AG09309 (cell line): ENCODE measurements around the gene CACNA1C.

Experiments used
- DNase-seq: peaks from one replicate; pipeline ENCODE4 v3.0.0-alpha.2; 2010; ENCODE audit warnings: low read depth
- H3K4me3 ChIP-seq: 2 replicates; pipeline ENCODE4 v1.5.1; 2011; ENCODE audit warnings: mild to moderate bottlenecking, low read depth, low read length, moderate library complexity; ENCODE audit not compliant: control insufficient read depth
- TF ChIP-seq, protein P1 (sequence below): IDR thresholded peaks from 2 replicates; pipeline ENCODE4 v1.5.1; 2011; ENCODE audit warnings: mild to moderate bottlenecking, low read depth, low read length, inconsistent platforms; ENCODE audit not compliant: insufficient read depth, control insufficient read depth; ENCODE audit errors: missing control alignments

CACNA1C gene

DNA sequence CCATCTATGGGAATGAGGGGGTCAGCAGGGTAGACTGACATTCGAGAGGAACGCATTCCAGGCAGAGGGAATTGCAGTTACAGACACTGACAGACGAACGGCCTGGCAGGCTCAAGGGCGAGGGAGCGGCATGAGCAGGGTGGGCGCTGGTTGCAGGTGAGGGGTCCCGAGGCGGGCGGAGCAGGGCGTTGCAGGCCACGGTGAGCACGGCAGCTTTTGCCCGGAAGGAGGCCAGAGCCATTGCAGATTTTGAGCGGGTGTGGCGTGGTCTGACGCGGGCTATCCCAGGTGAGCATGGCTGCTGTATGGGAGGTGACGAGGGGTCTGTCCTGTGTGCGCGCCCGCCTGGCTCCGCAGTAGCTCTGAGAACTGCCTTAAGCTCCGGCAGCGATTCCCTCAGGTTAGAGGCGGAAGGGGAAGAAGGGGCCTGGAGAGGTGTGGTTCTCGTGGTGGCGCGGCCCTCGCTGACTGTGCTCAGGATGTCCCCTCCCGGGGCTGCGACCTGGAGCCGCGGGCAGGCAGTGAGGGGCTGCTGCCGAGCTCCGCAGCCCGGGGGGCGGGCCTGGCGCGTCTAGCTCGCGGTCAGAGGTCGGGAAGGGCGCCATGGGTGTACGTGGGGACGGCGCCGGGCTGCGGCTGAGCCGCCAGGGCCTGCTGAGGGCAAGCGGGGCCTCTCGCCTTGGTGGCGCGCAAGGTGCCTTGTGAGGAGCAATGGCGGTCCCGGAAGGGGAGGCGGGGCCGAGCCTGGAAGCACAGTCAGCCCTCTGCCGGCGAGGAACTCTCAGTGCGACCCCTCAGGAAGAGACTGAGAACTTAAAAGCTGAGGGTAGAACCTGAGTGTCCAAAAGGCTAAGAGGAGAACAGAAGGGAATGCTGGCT lies 177.1 kb downstream of the CACNA1C start:
- no peak for DNase-seq
- TF ChIP-seq, protein P1, sequence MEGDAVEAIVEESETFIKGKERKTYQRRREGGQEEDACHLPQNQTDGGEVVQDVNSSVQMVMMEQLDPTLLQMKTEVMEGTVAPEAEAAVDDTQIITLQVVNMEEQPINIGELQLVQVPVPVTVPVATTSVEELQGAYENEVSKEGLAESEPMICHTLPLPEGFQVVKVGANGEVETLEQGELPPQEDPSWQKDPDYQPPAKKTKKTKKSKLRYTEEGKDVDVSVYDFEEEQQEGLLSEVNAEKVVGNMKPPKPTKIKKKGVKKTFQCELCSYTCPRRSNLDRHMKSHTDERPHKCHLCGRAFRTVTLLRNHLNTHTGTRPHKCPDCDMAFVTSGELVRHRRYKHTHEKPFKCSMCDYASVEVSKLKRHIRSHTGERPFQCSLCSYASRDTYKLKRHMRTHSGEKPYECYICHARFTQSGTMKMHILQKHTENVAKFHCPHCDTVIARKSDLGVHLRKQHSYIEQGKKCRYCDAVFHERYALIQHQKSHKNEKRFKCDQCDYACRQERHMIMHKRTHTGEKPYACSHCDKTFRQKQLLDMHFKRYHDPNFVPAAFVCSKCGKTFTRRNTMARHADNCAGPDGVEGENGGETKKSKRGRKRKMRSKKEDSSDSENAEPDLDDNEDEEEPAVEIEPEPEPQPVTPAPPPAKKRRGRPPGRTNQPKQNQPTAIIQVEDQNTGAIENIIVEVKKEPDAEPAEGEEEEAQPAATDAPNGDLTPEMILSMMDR, result no peak
- H3K4me3 ChIP-seq, result no peak overlapping the region

DNA sequence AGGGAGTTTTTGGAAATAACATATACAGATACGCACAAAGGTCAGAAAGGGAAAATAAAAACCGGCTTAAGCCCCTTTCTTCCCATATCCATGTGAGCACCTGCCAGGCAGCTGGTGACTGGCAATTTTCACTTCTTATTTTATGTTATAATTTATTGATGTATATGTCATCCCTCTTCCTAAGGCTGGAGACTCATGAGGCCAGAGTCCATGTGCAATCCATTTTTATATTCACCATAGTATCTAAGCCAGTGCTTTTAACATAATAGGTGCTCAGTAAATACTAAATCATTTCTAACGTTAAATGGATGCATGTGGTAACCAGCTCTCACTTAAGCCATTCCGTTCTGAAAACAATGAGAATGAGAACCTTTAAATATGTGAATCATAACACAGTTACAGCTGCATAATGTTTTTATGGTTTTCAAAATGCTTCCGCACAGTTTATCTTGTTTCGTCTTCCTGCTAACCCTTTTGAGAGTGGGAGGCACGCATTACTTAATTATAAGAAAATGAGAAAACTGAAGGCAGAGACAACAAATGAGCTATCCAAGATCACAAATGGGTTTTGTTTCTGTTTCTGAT lies 178.3 kb downstream of the CACNA1C start:
- TF ChIP-seq, protein P1, result no peak
- H3K4me3 ChIP-seq, result no peak overlapping the region
- no peak for DNase-seq

- TF ChIP-seq, protein P1, result no peak
- no peak for DNase-seq
- no peak overlapping the region for H3K4me3 ChIP-seq
These were observed 179.2 kb downstream of the CACNA1C start for GRCh38 chr12:2231956-2232355.

DNA sequence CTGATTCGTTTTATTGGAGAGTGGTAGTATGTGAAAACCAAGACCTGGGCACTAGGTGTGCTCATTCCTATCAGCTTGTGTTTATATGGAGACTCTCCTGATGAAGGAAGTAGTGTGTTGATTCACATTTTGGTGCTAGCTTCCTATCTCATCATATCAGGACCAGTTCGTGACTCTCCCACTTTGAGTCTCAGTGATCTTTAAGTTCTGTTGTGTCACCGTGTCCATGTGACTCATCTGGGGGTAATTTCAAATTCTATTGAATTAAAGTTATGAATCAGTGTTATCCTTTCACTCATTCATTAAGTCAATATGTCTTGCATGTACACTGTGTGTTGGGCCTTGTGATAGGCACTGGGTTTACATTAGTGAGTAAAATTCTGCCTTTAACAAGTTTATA lies 180.2 kb downstream of the CACNA1C start:
- no peak for DNase-seq
- TF ChIP-seq, protein P1, result no peak

DNA sequence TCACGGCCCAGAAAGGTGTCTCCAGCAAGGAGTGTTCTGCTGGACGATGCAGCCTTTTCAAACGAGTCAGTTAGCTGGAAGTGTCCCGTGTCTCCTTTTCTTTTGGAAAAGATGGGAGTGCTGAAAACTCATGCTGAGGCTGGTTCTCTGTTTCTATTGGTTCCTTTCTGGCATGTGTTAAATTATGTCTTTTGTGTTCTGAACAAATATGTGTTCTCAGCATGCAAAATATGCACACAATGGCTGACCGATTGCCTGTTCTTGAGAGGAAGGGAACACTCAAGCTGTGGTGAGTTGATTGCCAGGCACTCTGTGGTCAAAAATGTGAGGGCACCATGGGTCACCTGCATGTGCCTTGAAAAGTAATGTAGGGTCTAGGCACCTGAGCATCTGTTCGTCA lies 181.3 kb downstream of the CACNA1C start:
- no peak for DNase-seq
- H3K4me3 ChIP-seq, result no peak overlapping the region
- TF ChIP-seq, protein P1, result no peak

More for the DNA sequence above, 180.2 kb downstream of the CACNA1C start:
- H3K4me3 ChIP-seq, result no peak overlapping the region

GRCh38 chr12:2234646-2235350 lies 182.0 kb downstream of the CACNA1C start:
- no peak overlapping the region for H3K4me3 ChIP-seq
- DNase-seq, result no peak
- TF ChIP-seq, protein P1, result no peak
